Uterus (tissue), 4 donors: ENCODE measurements around the gene AQR. TPM values are rescaled to one million over a fixed set of nuclear protein-coding genes. Genes with fewer than 3 reads are reported as not detected.

Experiments
- DNase-seq, 2 donors: peaks; one replicate each; pipeline ENCODE4 v3.0.0-alpha.2; 2019 to 2020
- H3K27ac ChIP-seq, 2 donors: fragments of 200-600 bp; sonication (generic); 1 replicate in 1 of 2; 2 replicates in 1 of 2; pipeline ENCODE4 v1.5.1; 2016 to 2018
- H3K27me3 ChIP-seq, 2 donors: fragments of 200-600 bp; sonication (generic); one replicate each; pipeline ENCODE4 v1.5.1; 2018 to 2019; ENCODE audit warnings: control low read depth in 1 of 2
- H3K36me3 ChIP-seq, 2 donors: fragments of 200-600 bp; sonication (generic); one replicate each; pipeline ENCODE4 v1.5.1; 2019; ENCODE audit warnings: control low read depth in 1 of 2
- H3K4me1 ChIP-seq, 2 donors: fragments of 200-600 bp; sonication (generic); one replicate each; pipeline ENCODE4 v1.5.1; 2018 to 2019; ENCODE audit warnings: control low read depth in 1 of 2
- H3K4me3 ChIP-seq, 2 donors: fragments of 200-600 bp; sonication (generic); 1 replicate in 1 of 2; 2 replicates in 1 of 2; pipeline ENCODE4 v1.5.1; 2018 to 2019; ENCODE audit warnings: mild to moderate bottlenecking in 1 of 2
- H3K9me3 ChIP-seq, 2 donors: fragments of 200-600 bp; sonication (generic); one replicate each; pipeline ENCODE4 v1.5.1; 2019; ENCODE audit warnings: control low read depth in 1 of 2
- POLR2A ChIP-seq, 2 donors: fragments of 450-650 bp; IDR thresholded peaks; one replicate each; pipeline ENCODE4 v1.6.1; 2016; ENCODE audit warnings: antibody characterized with exemption in 2 of 2, mild to moderate bottlenecking in 1 of 2, moderate library complexity in 1 of 2
- intact Hi-C: fragments of 100-400 bp; cut with DNase I; formaldehyde crosslinking; loops from one replicate; pipeline ENCODE4 v1.15.1; 2023; ENCODE audit warnings: low total_unique reads
- total RNA-seq, 4 donors: library from RNA; depleted of rRNA in 3 of 4; stranded (reverse); fragments of >200 nt in 3 of 4; gene quantifications; one replicate each; pipeline versions ENCODE4 v1.1.0 to v1.2.4, GENCODE V29; 2014 to 2023
- TF ChIP-seq, protein P1 (sequence below), 4 experiments: fragments of 200-600 bp in 2 of 4; fragments of 450-650 bp in 2 of 4; sonication (generic) in 2 of 4; IDR thresholded peaks; one replicate each; pipeline ENCODE4 v1.5.1; 2016 to 2019; ENCODE audit warnings: antibody characterized with exemption in 4 of 4, mild to moderate bottlenecking in 2 of 4, moderate library complexity in 1 of 4
- donor health status: DM: yes; HTN: yes; CAD: no.

The AQR gene
- total RNA-seq, 4 donors from 2014 or later: 13.1 to 52.7 (median 33.3) TPM

DNA sequence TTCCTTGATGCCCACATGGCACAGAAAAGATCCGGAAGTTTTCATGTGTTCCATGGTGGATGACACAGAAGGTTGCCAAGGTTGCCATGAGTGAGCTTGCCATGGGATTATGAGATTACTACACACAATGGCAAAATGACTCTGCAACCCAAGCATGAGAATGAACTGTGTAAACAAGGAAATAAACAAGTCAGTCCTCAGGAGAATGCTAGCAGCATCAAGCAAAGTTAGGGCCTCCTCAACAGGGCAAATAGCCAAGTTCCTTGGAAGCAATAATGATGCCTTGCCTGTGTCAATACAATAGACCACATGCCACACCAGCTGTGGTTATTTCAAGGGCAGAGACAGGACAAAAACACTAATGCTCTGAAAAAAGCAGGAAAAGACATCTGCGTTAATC, 41.8 kb downstream of the AQR start:
- H3K4me1 ChIP-seq: no peaks in the 10 kb centered on the region
- TF ChIP-seq, protein P1, sequence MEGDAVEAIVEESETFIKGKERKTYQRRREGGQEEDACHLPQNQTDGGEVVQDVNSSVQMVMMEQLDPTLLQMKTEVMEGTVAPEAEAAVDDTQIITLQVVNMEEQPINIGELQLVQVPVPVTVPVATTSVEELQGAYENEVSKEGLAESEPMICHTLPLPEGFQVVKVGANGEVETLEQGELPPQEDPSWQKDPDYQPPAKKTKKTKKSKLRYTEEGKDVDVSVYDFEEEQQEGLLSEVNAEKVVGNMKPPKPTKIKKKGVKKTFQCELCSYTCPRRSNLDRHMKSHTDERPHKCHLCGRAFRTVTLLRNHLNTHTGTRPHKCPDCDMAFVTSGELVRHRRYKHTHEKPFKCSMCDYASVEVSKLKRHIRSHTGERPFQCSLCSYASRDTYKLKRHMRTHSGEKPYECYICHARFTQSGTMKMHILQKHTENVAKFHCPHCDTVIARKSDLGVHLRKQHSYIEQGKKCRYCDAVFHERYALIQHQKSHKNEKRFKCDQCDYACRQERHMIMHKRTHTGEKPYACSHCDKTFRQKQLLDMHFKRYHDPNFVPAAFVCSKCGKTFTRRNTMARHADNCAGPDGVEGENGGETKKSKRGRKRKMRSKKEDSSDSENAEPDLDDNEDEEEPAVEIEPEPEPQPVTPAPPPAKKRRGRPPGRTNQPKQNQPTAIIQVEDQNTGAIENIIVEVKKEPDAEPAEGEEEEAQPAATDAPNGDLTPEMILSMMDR (IDR thresholded peaks at IDR 0.05): no peak
- TF ChIP-seq POLR2A (IDR thresholded peaks at IDR 0.05): no peak
- no peaks in the 10 kb centered on the region for H3K9me3 ChIP-seq
- DNase-seq: no peak
- H3K4me3 ChIP-seq: no peak overlapping the region
- no peaks in the 10 kb centered on the region for H3K27me3 ChIP-seq
- H3K27ac ChIP-seq: no peak overlapping the region
- H3K36me3 ChIP-seq: no peaks in the 10 kb centered on the region
- intact Hi-C loops: no loop called here

DNA sequence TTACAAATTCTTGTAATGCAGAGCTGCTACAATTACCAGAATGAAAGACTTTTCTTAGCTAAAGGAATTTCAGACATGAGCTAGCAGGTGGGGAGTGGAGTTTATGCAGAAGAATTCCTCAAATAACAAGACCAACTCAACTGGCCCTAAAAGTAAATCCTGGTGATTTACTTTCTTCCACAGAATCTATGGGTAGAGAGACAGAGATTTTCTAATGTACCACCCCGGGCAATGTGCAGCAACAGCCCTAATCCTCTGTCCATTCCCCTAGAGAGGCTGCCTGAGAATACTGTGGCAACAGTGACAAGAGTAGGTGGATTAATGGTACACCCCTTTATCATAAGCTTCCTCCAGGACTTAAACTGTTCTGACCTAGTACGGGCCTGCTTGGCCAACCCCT, 55.2 kb downstream of the AQR start:
- H3K27ac ChIP-seq: no peak overlapping the region
- H3K36me3 ChIP-seq: no peaks in the 10 kb centered on the region
- no peak overlapping the region for H3K4me3 ChIP-seq
- TF ChIP-seq POLR2A (IDR thresholded peaks at IDR 0.05): no peak
- TF ChIP-seq, protein P1 (IDR thresholded peaks at IDR 0.05): no peak
- no peaks in the 10 kb centered on the region for H3K4me1 ChIP-seq
- no peak for DNase-seq
- no peaks in the 10 kb centered on the region for H3K9me3 ChIP-seq
- intact Hi-C loops: no loop called here
- H3K27me3 ChIP-seq: no peaks in the 10 kb centered on the region

DNA sequence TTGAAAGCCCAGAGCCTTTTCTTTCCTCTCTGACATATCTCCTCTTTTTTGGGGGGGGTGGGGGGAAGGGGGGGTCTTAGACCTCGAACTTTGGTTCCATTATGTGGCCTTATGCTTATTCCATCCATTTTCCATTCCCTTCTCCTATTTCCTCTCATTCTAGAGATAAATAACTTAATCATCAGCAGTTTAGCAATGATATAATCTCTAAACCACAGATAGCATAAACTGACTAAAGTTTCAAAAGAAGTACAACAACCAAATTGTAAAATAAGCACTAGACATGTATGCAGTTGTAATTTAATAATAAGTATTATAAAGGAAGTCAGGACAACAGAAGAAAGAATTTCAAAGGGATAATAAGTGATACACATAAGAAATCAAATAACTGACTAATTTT, 64.5 kb downstream of the AQR start:
- Histone ChIP-seq H3K27me3 (no peaks in the 10 kb centered on the region), H3K4me1 (no peaks in the 10 kb centered on the region), H3K27ac (no peak overlapping the region), H3K36me3 (no peaks in the 10 kb centered on the region), H3K9me3 (no peaks in the 10 kb centered on the region), H3K4me3 (no peak overlapping the region)
- intact Hi-C loops: no loop called here
- no peak for TF ChIP-seq POLR2A (IDR thresholded peaks at IDR 0.05)
- TF ChIP-seq, protein P1 (IDR thresholded peaks at IDR 0.05): no peak
- no peak for DNase-seq

DNA sequence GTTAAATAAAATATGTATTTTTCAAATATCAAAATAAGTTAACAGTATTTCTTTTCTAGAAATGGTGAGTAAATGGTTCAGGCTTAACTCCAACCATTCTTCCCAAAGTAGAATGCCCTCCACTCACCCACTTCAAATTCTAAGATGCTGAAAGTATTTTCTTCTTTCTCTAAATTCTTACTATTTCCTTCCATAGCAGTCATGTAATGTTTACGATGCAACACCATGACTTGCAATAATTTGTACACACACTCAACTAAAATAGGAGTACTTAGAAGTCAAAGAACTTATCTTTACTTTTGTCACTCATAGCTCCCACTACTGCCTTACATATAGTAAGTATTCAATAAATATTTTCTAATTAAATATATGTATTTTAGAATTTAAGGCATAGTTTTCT, 65.0 kb downstream of the AQR start:
- Histone ChIP-seq H3K9me3 (no peaks in the 10 kb centered on the region), H3K27me3 (no peaks in the 10 kb centered on the region), H3K4me1 (no peaks in the 10 kb centered on the region), H3K36me3 (no peaks in the 10 kb centered on the region), H3K4me3 (no peak overlapping the region), H3K27ac (no peak overlapping the region)
- TF ChIP-seq, protein P1 (IDR thresholded peaks at IDR 0.05): no peak
- no peak for TF ChIP-seq POLR2A (IDR thresholded peaks at IDR 0.05)
- intact Hi-C loops: no loop called here
- DNase-seq: no peak

DNA sequence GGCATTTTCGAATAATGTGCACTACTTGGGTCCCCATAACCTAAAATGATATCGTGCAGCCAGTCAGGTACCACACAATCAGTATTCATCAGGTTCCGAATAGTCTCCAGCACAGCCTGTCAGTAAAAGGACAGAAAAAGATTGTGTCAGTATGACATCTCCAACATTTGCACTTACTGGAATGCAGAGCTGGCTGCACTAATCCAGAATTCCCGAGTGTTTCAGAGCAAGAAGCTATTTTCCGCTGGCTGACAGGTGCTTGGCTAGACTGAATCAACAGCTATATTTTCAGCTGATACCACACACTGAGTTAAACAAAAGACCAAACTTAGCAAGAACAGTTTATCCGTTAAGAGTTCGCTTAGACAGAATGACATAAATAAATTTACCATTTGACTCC, 68.8 kb downstream of the AQR start:
- Histone ChIP-seq H3K9me3 (no peaks in the 10 kb centered on the region), H3K4me1 (no peaks in the 10 kb centered on the region), H3K36me3 (no peaks in the 10 kb centered on the region), H3K27me3 (no peaks in the 10 kb centered on the region), H3K27ac (no peak overlapping the region), H3K4me3 (no peak overlapping the region)
- no peak for DNase-seq
- no peak for TF ChIP-seq POLR2A (IDR thresholded peaks at IDR 0.05)
- TF ChIP-seq, protein P1 (IDR thresholded peaks at IDR 0.05): no peak
- intact Hi-C loops: no loop called here
